GM12878 (cell line): ENCODE results near the gene RNF166. TPM values are rescaled to one million over a fixed set of nuclear protein-coding genes. Genes with fewer than 3 reads are reported as not detected.
A peak's percentile ranks its signal among the peaks of the same experiment; 100 is the strongest.

Source experiments
- ATAC-seq: fragments of 200-7000 bp; cut with Tn5 transposase; 3 replicates; pipeline ENCODE4 v1.9.1; 2020; ENCODE audit warnings: mild to moderate bottlenecking, moderate library complexity
- BruUV-seq: library from RNA; stranded (reverse); fragments of 400-500 nt; replicated peaks from 2 replicates; lab custom pipeline; 2021; lab: Mats Ljungman, UMichigan
- CTCF ChIA-PET: fragments of 300-600 bp; sonication (Branson Sonifier 250); formaldehyde crosslinking; extraction: SDS; loops from one replicate; lab custom pipeline; 2021; ENCODE audit warnings: inconsistent platforms; lab: Yijun Ruan, JAX
- POLR2A ChIA-PET: fragments of 350-600 bp; formaldehyde crosslinking; extraction: SDS; loops from one replicate; lab custom pipeline; 2021; ENCODE audit warnings: inconsistent platforms; lab: Charles Lee
- RAD21 ChIA-PET: fragments of 300-600 bp; sonication (Branson Sonifier 250); formaldehyde crosslinking; loops from one replicate; lab custom pipeline; 2023; ENCODE audit warnings: antibody characterized with exemption; ENCODE audit not compliant: unreplicated experiment; lab: Charles Lee
- SMC1A ChIA-PET: fragments of 300-600 bp; sonication (Branson Sonifier 250); formaldehyde crosslinking; loops from one replicate; lab custom pipeline; 2023; ENCODE audit not compliant: unreplicated experiment, uncharacterized antibody; lab: Charles Lee
- DNase-seq: peaks from one replicate; pipeline ENCODE4 v3.0.0-alpha.2; 2011; ENCODE audit warnings: low read depth, low spot score
- FAIRE-seq: peaks from 3 replicates; lab custom pipeline; 2011; peaks lifted over from hg19 to GRCh38; lab: Jason Lieb, UNC
- H2AFZ ChIP-seq: 2 replicates; pipeline ENCODE4 v1.6.0; 2011; ENCODE audit warnings: low read depth, low read length, control low read depth; ENCODE audit not compliant: control insufficient read depth
- H3K27ac ChIP-seq: 2 replicates; pipeline ENCODE4 v1.5.1; 2011; ENCODE audit warnings: control low read depth; ENCODE audit not compliant: control insufficient read depth, insufficient read depth
- H3K27me3 ChIP-seq, 2 experiments: replicated peaks in 1 of 2; 2 replicates each; pipeline versions ENCODE4 v1.6.0 to v1.6.1; 2011; ENCODE audit warnings: low read length in 1 of 2; ENCODE audit not compliant: control insufficient read depth in 2 of 2, insufficient read depth in 2 of 2
- H3K36me3 ChIP-seq, 2 experiments: 2 replicates each; pipeline ENCODE4 v1.5.1; 2011; ENCODE audit warnings: low read length in 1 of 2; ENCODE audit not compliant: control insufficient read depth in 2 of 2, insufficient read depth in 2 of 2
- H3K4me1 ChIP-seq: 2 replicates; pipeline ENCODE4 v1.6.1; 2011; ENCODE audit warnings: mild to moderate bottlenecking, low read length, moderate library complexity, mixed read lengths; ENCODE audit not compliant: control insufficient read depth, insufficient read depth
- H3K4me2 ChIP-seq: 2 replicates; pipeline ENCODE4 v1.6.0; 2011; ENCODE audit warnings: control low read depth; ENCODE audit not compliant: control insufficient read depth, insufficient read depth
- H3K4me3 ChIP-seq: fragments of 200-600 bp; sonication (generic); 2 replicates; pipeline ENCODE4 v1.5.1; 2016
- H3K79me2 ChIP-seq: 2 replicates; pipeline ENCODE4 v1.6.0; 2011; ENCODE audit warnings: low read length; ENCODE audit not compliant: control insufficient read depth, insufficient read depth
- H3K9ac ChIP-seq: 2 replicates; pipeline ENCODE4 v1.8.0; 2011; ENCODE audit warnings: low read length, control low read depth, mixed read lengths; ENCODE audit not compliant: control insufficient read depth, insufficient read depth
- H3K9me3 ChIP-seq: replicated peaks from 3 replicates; pipeline ENCODE4 v1.5.1; 2011; ENCODE audit warnings: mild to moderate bottlenecking, low read length; ENCODE audit not compliant: control insufficient read depth, insufficient read depth
- H4K20me1 ChIP-seq: 2 replicates; pipeline ENCODE4 v1.6.0; 2011; ENCODE audit not compliant: control insufficient read depth, insufficient read depth
- FOS ChIP-seq: IDR thresholded peaks from 3 replicates; pipeline ENCODE4 v1.6.1; 2011; ENCODE audit warnings: borderline replicate concordance; ENCODE audit not compliant: insufficient read length; ENCODE audit errors: extremely low read depth
- HDGF ChIP-seq: fragments of 450-650 bp; IDR thresholded peaks from 2 replicates; pipeline ENCODE4 v1.6.1; 2016; ENCODE audit warnings: antibody characterized with exemption
- WGBS: methylation state at CpG from one replicate; pipeline ENCODE4 v1.1.6; 2016; ENCODE audit warnings: low lambda C conversion rate; ENCODE audit not compliant: insufficient replicate concordance, insufficient coverage; ENCODE audit errors: missing lambda C conversion rate; 5-methylcytosine and 5-hydroxymethylcytosine counted together
- in situ Hi-C: fragments of 300-500 bp; cut with MboI; formaldehyde crosslinking; loops from 9 replicates; pipeline ENCODE4 v1.14.3; 2018; ENCODE audit warnings: mixed read lengths
- intact Hi-C: fragments of 100-400 bp; cut with micrococcal nuclease; formaldehyde crosslinking; loops from one replicate; pipeline ENCODE4 v1.14.2; 2022; ENCODE audit not compliant: unreplicated experiment
- polyA plus RNA-seq, 11 experiments: library from polyadenylated mRNA; depleted of rRNA in 4 of 11; unstranded in 6 of 11; stranded (reverse) in 5 of 11; fragments of >200 nt; fragmentation: Nextera tagmentation in 4 of 11; fragmentation: Illumina TruSeq in 1 of 11; extraction: Ambion mirVana in 4 of 11; extraction: Trizol in 1 of 11; gene quantifications; 1 replicate in 1 of 11; 2 replicates in 10 of 11; pipeline versions ENCODE4 v1.2.1 to v1.2.3, GENCODE V29; 2011 to 2016; ENCODE audit warnings: inconsistent platforms in 2 of 11, missing spikeins in 2 of 11, low read depth in 1 of 11
- total RNA-seq, 4 experiments: library from RNA; depleted of rRNA in 3 of 4; stranded (reverse); fragments of >200 nt in 3 of 4; fragmentation: Illumina TruSeq in 1 of 4; extraction: Trizol in 1 of 4; gene quantifications; 2 replicates each; pipeline versions ENCODE4 v1.2.1 to v1.2.3, GENCODE V29; 2013 to 2021

Gene RNF166
- total and polyA plus RNA-seq, 10 of the 15 experiments (the other 5 are each of a cell fraction or from before 2014, with no cell fraction given), result 0.48 to 32.8 (median 12.1) TPM

- no TSS peak for BruUV-seq
- RAD21 ChIA-PET, result interaction anchor here (1.1 to 1.2 kb wide), 2 partner anchors 14 to 53 kb away, joined by 3 read pairs; no protein-coding TSS in a partner anchor
- no peak for DNase-seq
- peaks cover 22% of the 10 kb centered on the region for H3K4me1 ChIP-seq
- H3K27me3 ChIP-seq, result no peaks in the 10 kb centered on the region
- H3K4me3 ChIP-seq, result peak overlapping the region; percentile 98; the same call in 1 of the 2 replicates
- CTCF ChIA-PET, result interaction anchor here (1.0 to 1.3 kb wide), 4 partner anchors 9 to 49 kb away, joined by 3 to 6 read pairs (median 3); no protein-coding TSS in a partner anchor
- TF ChIP-seq FOS, result no peak
- peak; percentile 15; the same call in 1 of the 2 replicates for TF ChIP-seq HDGF
- H3K9ac ChIP-seq, result peak overlapping the region; percentile 87
- in situ Hi-C loops (no loop called here), intact Hi-C loops (loop anchor here (1.0 to 5.0 kb wide), 4 partner anchors 11 to 160 kb away; partner anchors contain the start of genes APRT, CTU2, MVD and RNF166)
- no peak for FAIRE-seq
- no peaks in the 10 kb centered on the region; the same call in 1 of the 2 replicates for H4K20me1 ChIP-seq
- 41% methylated on average over 29 of the region's 29 CpGs for WGBS
- H2AFZ ChIP-seq, result no peak overlapping the region
- SMC1A ChIA-PET, result no interaction called here
- H3K4me2 ChIP-seq, result peak overlapping the region; percentile 95
- H3K79me2 ChIP-seq, result peaks cover 33% of the 10 kb centered on the region
- POLR2A ChIA-PET, result interaction anchor here (1.0 to 2.6 kb wide), 5 partner anchors 11 to 48 kb away, joined by 3 to 8 read pairs (median 4); partner anchors contain the start of gene MVD
- peaks cover 2 to 9% of the 10 kb centered on the region in 2 experiments for H3K36me3 ChIP-seq
- peak overlapping the region; percentile 96 for H3K27ac ChIP-seq
- H3K9me3 ChIP-seq, result no peaks in the 10 kb centered on the region
- no peak; the same call in 2 of the 3 replicates for ATAC-seq
Measured at GRCh38 chr16:88651989-88652761, 54.0 kb downstream of the RNF166 start.
